HepG2 (cell line): Measurements from ENCODE around the gene CCNYL1. TPM values are rescaled to one million over a fixed set of nuclear protein-coding genes. Genes with fewer than 3 reads are reported as not detected.

Experiments used
- BHLHE40 ChIP-seq: IDR thresholded peaks from 2 replicates; pipeline ENCODE4 v1.6.1; 2011; ENCODE audit warnings: low read length, improper control_type of control experiment
- CREM ChIP-seq, 2 experiments: sonication (generic) in 1 of 2; formaldehyde crosslinking in 1 of 2; IDR thresholded peaks; 2 replicates each; pipeline versions ENCODE4 v1.4.0 to v1.6.1; 2016 to 2020; ENCODE audit warnings: antibody characterized with exemption in 1 of 2, mild to moderate bottlenecking in 1 of 2, missing genetic modification reagents in 1 of 2
- EP300 ChIP-seq, 3 experiments: sonication (generic) in 1 of 3; formaldehyde crosslinking in 1 of 3; IDR thresholded peaks; 2 replicates each; pipeline versions ENCODE4 v1.5.1 to v1.6.1; 2011 to 2020; ENCODE audit warnings: low read depth in 2 of 3, low read length in 2 of 3, borderline replicate concordance in 1 of 3, improper control_type of control experiment in 1 of 3, mild to moderate bottlenecking in 1 of 3, missing genetic modification reagents in 1 of 3, moderate library complexity in 1 of 3
- GABPA ChIP-seq, 2 experiments: IDR thresholded peaks; 2 replicates each; pipeline ENCODE4 v1.6.1; 2011 to 2016; ENCODE audit warnings: low read depth in 2 of 2, low read length in 1 of 2, missing biosample characterization in 1 of 2, missing genetic modification characterization in 1 of 2
- IRX3 ChIP-seq: sonication (generic); formaldehyde crosslinking; IDR thresholded peaks from 2 replicates; pipeline ENCODE4 v1.8.1; 2023; ENCODE audit warnings: mild to moderate bottlenecking, low read depth, missing genetic modification reagents, borderline replicate concordance
- KDM2A ChIP-seq: sonication (generic); formaldehyde crosslinking; IDR thresholded peaks from 2 replicates; pipeline ENCODE4 v1.4.0; 2020; ENCODE audit warnings: low read depth, missing genetic modification reagents, borderline replicate concordance
- MTA1 ChIP-seq: sonication (generic); formaldehyde crosslinking; IDR thresholded peaks from 2 replicates; pipeline ENCODE4 v1.4.0; 2020; ENCODE audit warnings: missing genetic modification reagents, mild to moderate bottlenecking, borderline replicate concordance
- MYNN ChIP-seq: sonication (generic); formaldehyde crosslinking; IDR thresholded peaks from 2 replicates; pipeline ENCODE4 v1.4.0; 2020; ENCODE audit warnings: mild to moderate bottlenecking, low read depth, missing genetic modification reagents
- NFYB ChIP-seq: sonication (generic); formaldehyde crosslinking; IDR thresholded peaks from 2 replicates; pipeline ENCODE4 v1.4.0; 2020; ENCODE audit warnings: missing genetic modification reagents
- REPIN1 ChIP-seq: sonication (generic); formaldehyde crosslinking; IDR thresholded peaks from 2 replicates; pipeline ENCODE4 v1.8.0; 2022; ENCODE audit warnings: missing genetic modification reagents, low read depth, mild to moderate bottlenecking, borderline replicate concordance
- SNAI1 ChIP-seq: sonication (generic); formaldehyde crosslinking; IDR thresholded peaks from 2 replicates; pipeline ENCODE4 v1.5.0; 2020; ENCODE audit warnings: mild to moderate bottlenecking, missing genetic modification reagents, borderline replicate concordance
- SNAPC2 ChIP-seq: sonication (generic); formaldehyde crosslinking; IDR thresholded peaks from 2 replicates; pipeline ENCODE4 v1.8.1; 2022; ENCODE audit warnings: mild to moderate bottlenecking, missing genetic modification reagents
- TOPORS ChIP-seq: sonication (generic); formaldehyde crosslinking; IDR thresholded peaks from 2 replicates; pipeline ENCODE4 v1.8.0; 2023; ENCODE audit warnings: mild to moderate bottlenecking, missing genetic modification reagents
- ZEB1 ChIP-seq: IDR thresholded peaks from 2 replicates; pipeline ENCODE4 v1.6.1; 2012; ENCODE audit warnings: mild to moderate bottlenecking, low read depth, inconsistent platforms; ENCODE audit not compliant: insufficient replicate concordance
- ZFP90 ChIP-seq: sonication (generic); formaldehyde crosslinking; IDR thresholded peaks from 2 replicates; pipeline ENCODE4 v1.8.0; 2022; ENCODE audit warnings: missing genetic modification reagents, mild to moderate bottlenecking, inconsistent platforms, borderline replicate concordance
- ZIK1 ChIP-seq: sonication (generic); formaldehyde crosslinking; IDR thresholded peaks from 2 replicates; pipeline ENCODE4 v1.5.0; 2020; ENCODE audit warnings: mild to moderate bottlenecking, low read depth, missing genetic modification reagents, borderline replicate concordance
- ZNF572 ChIP-seq: sonication (generic); formaldehyde crosslinking; IDR thresholded peaks from 2 replicates; pipeline ENCODE4 v1.5.1; 2020; ENCODE audit warnings: mild to moderate bottlenecking, missing genetic modification reagents
- polyA plus RNA-seq, 8 experiments: library from polyadenylated mRNA; depleted of rRNA in 3 of 8; stranded (reverse) in 7 of 8; unstranded in 1 of 8; fragments of >200 nt; fragmentation: Illumina TruSeq in 4 of 8; extraction: Trizol in 4 of 8; gene quantifications; 2 replicates each; pipeline versions ENCODE4 v1.2.1 to v1.2.3, GENCODE V29; 2011 to 2016; ENCODE audit warnings: low read depth in 4 of 8, missing spikeins in 1 of 8, mixed read lengths in 1 of 8; ENCODE audit not compliant: insufficient read depth in 1 of 8
- total RNA-seq, 5 experiments: library from RNA; depleted of rRNA; stranded (reverse); fragments of >200 nt; fragmentation: Illumina TruSeq; extraction: Trizol; gene quantifications; 2 replicates each; pipeline ENCODE4 v1.2.3, GENCODE V29; 2016; ENCODE audit warnings: low read depth in 1 of 5
- TF ChIP-seq, protein P1 (sequence below): sonication (generic); formaldehyde crosslinking; IDR thresholded peaks from 2 replicates; pipeline ENCODE4 v1.4.0; 2020; ENCODE audit warnings: missing genetic modification reagents, low read depth, mild to moderate bottlenecking, borderline replicate concordance
- TF ChIP-seq, protein P2 (sequence below): sonication (generic); formaldehyde crosslinking; IDR thresholded peaks from 2 replicates; pipeline ENCODE4 v1.8.1; 2023; ENCODE audit warnings: mild to moderate bottlenecking, inconsistent platforms, moderate library complexity, missing genetic modification reagents, borderline replicate concordance
- TF ChIP-seq, protein P3 (sequence below): sonication (generic); formaldehyde crosslinking; conservative IDR thresholded peaks from 2 replicates; pipeline ENCODE4 v1.4.0; 2020; ENCODE audit warnings: missing genetic modification reagents
- TF ChIP-seq, protein P4 (sequence below): sonication (generic); formaldehyde crosslinking; IDR thresholded peaks from 2 replicates; pipeline ENCODE4 v1.5.0; 2020; ENCODE audit warnings: mild to moderate bottlenecking, low read depth, missing genetic modification reagents, borderline replicate concordance

The CCNYL1 gene
- total and polyA plus RNA-seq, 2 of the 13 experiments (the other 11 are each of a cell fraction or from before 2014, with no cell fraction given), result 12.5 to 16.2 TPM

DNA sequence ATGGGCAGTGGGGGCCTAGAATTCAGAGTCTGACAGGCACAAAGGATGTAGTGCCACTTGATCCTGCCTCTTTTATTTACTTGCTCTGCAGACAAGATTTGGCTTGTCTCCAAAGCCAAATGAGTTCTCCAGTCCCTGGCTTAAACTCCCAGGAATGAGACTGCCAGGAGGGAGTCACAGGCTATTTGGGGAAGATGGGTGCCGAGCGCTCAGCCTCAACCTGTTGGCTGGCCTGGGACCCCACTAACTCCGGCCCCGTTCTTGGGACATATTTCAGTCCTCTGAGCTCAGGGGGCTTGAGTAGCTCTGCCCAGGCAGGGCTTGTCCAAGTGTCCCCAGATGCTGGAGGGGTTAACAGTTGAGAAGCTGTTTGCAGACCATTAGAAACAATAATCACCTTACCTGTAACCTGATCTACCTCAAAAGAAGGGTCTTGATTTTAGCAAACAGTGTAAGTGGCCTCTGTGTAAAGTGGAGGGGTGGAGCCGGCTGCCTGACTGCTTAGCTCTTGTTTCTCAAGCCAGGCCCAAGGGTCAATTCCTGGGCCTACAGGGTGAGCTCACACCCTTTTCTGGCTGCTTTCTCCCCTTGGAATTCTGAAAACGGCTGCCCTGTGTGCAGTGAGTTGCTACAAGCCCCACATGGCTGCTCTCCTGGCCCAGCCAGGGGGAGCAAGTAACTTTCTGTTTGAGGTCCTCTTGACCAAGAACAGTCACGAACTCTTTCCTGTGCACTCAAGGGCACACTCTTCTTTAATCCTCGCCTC, 85.3 kb downstream of the CCNYL1 start (continued):
- no peak for TF ChIP-seq BHLHE40
- TF ChIP-seq, protein P1, sequence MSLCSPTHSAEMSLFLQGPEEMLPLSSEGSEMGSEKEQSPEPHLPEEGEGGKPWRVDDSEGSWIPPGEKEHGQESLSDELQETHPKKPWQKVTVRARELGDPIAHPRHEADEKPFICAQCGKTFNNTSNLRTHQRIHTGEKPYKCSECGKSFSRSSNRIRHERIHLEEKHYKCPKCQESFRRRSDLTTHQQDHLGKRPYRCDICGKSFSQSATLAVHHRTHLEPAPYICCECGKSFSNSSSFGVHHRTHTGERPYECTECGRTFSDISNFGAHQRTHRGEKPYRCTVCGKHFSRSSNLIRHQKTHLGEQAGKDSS (CRISPR knock-in tag), result no peak; the same call in 1 of the 2 replicates
- TF ChIP-seq MTA1 (CRISPR knock-in tag), result peak; percentile 93
- TF ChIP-seq, protein P2, sequence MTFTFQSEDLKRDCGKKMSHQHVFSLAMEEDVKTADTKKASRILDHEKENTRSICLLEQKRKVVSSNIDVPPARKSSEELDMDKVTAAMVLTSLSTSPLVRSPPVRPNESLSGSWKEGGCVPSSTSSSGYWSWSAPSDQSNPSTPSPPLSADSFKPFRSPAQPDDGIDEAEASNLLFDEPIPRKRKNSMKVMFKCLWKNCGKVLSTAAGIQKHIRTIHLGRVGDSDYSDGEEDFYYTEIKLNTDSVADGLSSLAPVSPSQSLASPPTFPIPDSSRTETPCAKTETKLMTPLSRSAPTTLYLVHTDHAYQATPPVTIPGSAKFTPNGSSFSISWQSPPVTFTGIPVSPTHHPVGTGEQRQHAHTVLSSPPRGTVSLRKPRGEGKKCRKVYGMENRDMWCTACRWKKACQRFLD (CRISPR knock-in tag), result peak; percentile 90; the same call in 1 of the 2 replicates
- TF ChIP-seq GABPA (IDR thresholded peaks at IDR 0.05; ENCODE audit: low read depth, low read length), result no peak
- TF ChIP-seq GABPA (CRISPR knock-in tag; IDR thresholded peaks at IDR 0.05; ENCODE audit: low read depth), result peak; percentile 16; the same call in 1 of the 2 replicates
- peak; percentile 58; the same call in 1 of the 2 replicates for TF ChIP-seq CREM (IDR thresholded peaks at IDR 0.05)
- no peak for TF ChIP-seq CREM (CRISPR knock-in tag; IDR thresholded peaks at IDR 0.05)
- peak; percentile 71; the same call in 1 of the 2 replicates for TF ChIP-seq SNAPC2 (CRISPR knock-in tag)
- TF ChIP-seq, protein P3, sequence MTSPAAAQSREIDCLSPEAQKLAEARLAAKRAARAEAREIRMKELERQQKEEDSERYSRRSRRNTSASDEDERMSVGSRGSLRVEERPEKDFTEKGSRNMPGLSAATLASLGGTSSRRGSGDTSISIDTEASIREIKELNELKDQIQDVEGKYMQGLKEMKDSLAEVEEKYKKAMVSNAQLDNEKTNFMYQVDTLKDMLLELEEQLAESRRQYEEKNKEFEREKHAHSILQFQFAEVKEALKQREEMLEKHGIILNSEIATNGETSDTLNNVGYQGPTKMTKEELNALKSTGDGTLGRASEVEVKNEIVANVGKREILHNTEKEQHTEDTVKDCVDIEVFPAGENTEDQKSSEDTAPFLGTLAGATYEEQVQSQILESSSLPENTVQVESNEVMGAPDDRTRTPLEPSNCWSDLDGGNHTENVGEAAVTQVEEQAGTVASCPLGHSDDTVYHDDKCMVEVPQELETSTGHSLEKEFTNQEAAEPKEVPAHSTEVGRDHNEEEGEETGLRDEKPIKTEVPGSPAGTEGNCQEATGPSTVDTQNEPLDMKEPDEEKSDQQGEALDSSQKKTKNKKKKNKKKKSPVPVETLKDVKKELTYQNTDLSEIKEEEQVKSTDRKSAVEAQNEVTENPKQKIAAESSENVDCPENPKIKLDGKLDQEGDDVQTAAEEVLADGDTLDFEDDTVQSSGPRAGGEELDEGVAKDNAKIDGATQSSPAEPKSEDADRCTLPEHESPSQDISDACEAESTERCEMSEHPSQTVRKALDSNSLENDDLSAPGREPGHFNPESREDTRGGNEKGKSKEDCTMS (CRISPR knock-in tag), result no peak
- TF ChIP-seq ZFP90, result no peak; the same call in 1 of the 2 replicates
- no peak for TF ChIP-seq SNAI1 (CRISPR knock-in tag)
- TF ChIP-seq TOPORS, result 0 out of 2 replicates have a peak, but pooled peaks have one; percentile 9
- TF ChIP-seq KDM2A (CRISPR knock-in tag), result peak; percentile 60
- TF ChIP-seq NFYB, result no peak; the same call in none of the 2 replicates
- TF ChIP-seq IRX3 (CRISPR knock-in tag), result no peak
- TF ChIP-seq REPIN1 (CRISPR knock-in tag), result peak; percentile 84; the same call in 1 of the 2 replicates
- no peak; the same call in 1 of the 2 replicates for TF ChIP-seq ZNF572 (CRISPR knock-in tag)
- TF ChIP-seq MYNN (CRISPR knock-in tag), result no peak; the same call in 1 of the 2 replicates
- peak; percentile 84 for TF ChIP-seq ZEB1
- TF ChIP-seq, protein P4, sequence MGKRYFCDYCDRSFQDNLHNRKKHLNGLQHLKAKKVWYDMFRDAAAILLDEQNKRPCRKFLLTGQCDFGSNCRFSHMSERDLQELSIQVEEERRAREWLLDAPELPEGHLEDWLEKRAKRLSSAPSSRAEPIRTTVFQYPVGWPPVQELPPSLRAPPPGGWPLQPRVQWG (CRISPR knock-in tag), result no peak
- peak in 1 of 2 experiments; percentile 85; a peak in 2 of 4 replicates for TF ChIP-seq EP300 (IDR thresholded peaks at IDR 0.05; ENCODE audit: low read depth in 2 of 2, low read length in 2 of 2)
- peak; percentile 40; the same call in 1 of the 2 replicates for TF ChIP-seq EP300 (CRISPR knock-in tag; IDR thresholded peaks at IDR 0.05; ENCODE audit: borderline replicate concordance)
- TF ChIP-seq ZIK1 (CRISPR knock-in tag), result no peak
